ENCODE measurements around the gene C19orf25. TPM values are rescaled to one million over a fixed set of nuclear protein-coding genes. Genes with fewer than 3 reads are reported as not detected.

The C19orf25 gene
- total and polyA plus RNA-seq, 2 of the 13 experiments (the other 11 are each of a cell fraction or from before 2014, with no cell fraction given): 14.2 to 32.4 TPM

GRCh38 chr19:1496714-1497577 is 17.9 kb upstream of the C19orf25 start:
- intact Hi-C loops (cut with micrococcal nuclease; ENCODE audit: unreplicated experiment) (no loop called here), in situ Hi-C loops (cut with HindIII; ENCODE audit: extremely low pct_ligation_motif_present, low pct_unique_long_range_greater_than_20kb) (no loop called here)
- POLR2A ChIA-PET: no interaction called here
- BruUV-seq (replicated peaks): no TSS peak
- Histone ChIP-seq H4K20me1 (ENCODE audit: insufficient read depth, low read length) (no peaks in the 10 kb centered on the region), H3K27ac (ENCODE audit: extremely low read length, insufficient read depth, low read length) (no peak overlapping the region), H3K4me2 (ENCODE audit: low read depth, low read length) (no peak overlapping the region), H3K79me2 (ENCODE audit: insufficient read depth, low read length) (peaks cover under 1% of the 10 kb centered on the region), H3K9me3 (ENCODE audit: low read length) (no peaks in the 10 kb centered on the region), H3K4me1 (ENCODE audit: insufficient read depth, low read length) (peaks cover 59% of the 10 kb centered on the region), H3K27me3 (ENCODE audit: control insufficient read depth in 1 of 2, insufficient read depth in 2 of 2, low read length in 2 of 2) (no peaks in the 10 kb centered on the region), H3K36me3 (replicated peaks in 1 of 2; ENCODE audit: control insufficient read depth in 1 of 2, insufficient read depth in 2 of 2, low read length in 2 of 2) (no peaks in the 10 kb centered on the region), H2AFZ (ENCODE audit: low read length) (no peak overlapping the region), H3K4me3 (replicated peaks in 1 of 3; ENCODE audit: insufficient read depth in 1 of 3, low read depth in 2 of 3, low read length in 3 of 3) (no peak overlapping the region), H3K9ac (ENCODE audit: insufficient read depth, low read depth, low read length) (no peak overlapping the region)
- no peak for ATAC-seq
- FAIRE-seq: no peak
- DNase-seq (ENCODE audit: low spot score): no peak
- 91% methylated on average over 16 of the region's 39 CpGs for WGBS (ENCODE audit: low lambda C conversion rate)
- CTCF ChIA-PET (ENCODE audit: low intra/inter-chr PET ratio, low total read pairs): no interaction called here
- TF ChIP-seq, protein P1, sequence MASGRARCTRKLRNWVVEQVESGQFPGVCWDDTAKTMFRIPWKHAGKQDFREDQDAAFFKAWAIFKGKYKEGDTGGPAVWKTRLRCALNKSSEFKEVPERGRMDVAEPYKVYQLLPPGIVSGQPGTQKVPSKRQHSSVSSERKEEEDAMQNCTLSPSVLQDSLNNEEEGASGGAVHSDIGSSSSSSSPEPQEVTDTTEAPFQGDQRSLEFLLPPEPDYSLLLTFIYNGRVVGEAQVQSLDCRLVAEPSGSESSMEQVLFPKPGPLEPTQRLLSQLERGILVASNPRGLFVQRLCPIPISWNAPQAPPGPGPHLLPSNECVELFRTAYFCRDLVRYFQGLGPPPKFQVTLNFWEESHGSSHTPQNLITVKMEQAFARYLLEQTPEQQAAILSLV (CRISPR knock-in tag; IDR thresholded peaks at IDR 0.05; ENCODE audit: borderline replicate concordance): no peak
- TF ChIP-seq POLR2A (IDR thresholded peaks at IDR 0.05; ENCODE audit: insufficient read depth in 1 of 2, low read depth in 2 of 2, low read length in 2 of 2): 0 out of 4 replicates have a peak, but pooled peaks of 1 of the 2 experiments have one; percentile 44
- no peak for TF ChIP-seq ZNF558 (CRISPR knock-in tag; IDR thresholded peaks at IDR 0.05; ENCODE audit: borderline replicate concordance)
- no peak for TF ChIP-seq SKIL (CRISPR knock-in tag; IDR thresholded peaks at IDR 0.05; ENCODE audit: borderline replicate concordance)
- no peak for TF ChIP-seq RFX3 (CRISPR knock-in tag; IDR thresholded peaks at IDR 0.05)
- TF ChIP-seq, protein P2, sequence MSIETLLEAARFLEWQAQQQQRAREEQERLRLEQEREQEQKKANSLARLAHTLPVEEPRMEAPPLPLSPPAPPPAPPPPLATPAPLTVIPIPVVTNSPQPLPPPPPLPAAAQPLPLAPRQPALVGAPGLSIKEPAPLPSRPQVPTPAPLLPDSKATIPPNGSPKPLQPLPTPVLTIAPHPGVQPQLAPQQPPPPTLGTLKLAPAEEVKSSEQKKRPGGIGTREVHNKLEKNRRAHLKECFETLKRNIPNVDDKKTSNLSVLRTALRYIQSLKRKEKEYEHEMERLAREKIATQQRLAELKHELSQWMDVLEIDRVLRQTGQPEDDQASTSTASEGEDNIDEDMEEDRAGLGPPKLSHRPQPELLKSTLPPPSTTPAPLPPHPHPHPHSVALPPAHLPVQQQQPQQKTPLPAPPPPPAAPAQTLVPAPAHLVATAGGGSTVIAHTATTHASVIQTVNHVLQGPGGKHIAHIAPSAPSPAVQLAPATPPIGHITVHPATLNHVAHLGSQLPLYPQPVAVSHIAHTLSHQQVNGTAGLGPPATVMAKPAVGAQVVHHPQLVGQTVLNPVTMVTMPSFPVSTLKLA (IDR thresholded peaks at IDR 0.05): peak; percentile 73
- TF ChIP-seq RAD51 (IDR thresholded peaks at IDR 0.05; ENCODE audit: borderline replicate concordance): no peak
- no peak for TF ChIP-seq SAFB2 (CRISPR knock-in tag; IDR thresholded peaks at IDR 0.05; ENCODE audit: borderline replicate concordance, low read depth)
- TF ChIP-seq TARDBP (CRISPR knock-in tag; IDR thresholded peaks at IDR 0.05): peak; percentile 12; the same call in 1 of the 2 replicates
- TF ChIP-seq ELF3 (CRISPR knock-in tag; IDR thresholded peaks at IDR 0.05): no peak
- TF ChIP-seq, protein P3, sequence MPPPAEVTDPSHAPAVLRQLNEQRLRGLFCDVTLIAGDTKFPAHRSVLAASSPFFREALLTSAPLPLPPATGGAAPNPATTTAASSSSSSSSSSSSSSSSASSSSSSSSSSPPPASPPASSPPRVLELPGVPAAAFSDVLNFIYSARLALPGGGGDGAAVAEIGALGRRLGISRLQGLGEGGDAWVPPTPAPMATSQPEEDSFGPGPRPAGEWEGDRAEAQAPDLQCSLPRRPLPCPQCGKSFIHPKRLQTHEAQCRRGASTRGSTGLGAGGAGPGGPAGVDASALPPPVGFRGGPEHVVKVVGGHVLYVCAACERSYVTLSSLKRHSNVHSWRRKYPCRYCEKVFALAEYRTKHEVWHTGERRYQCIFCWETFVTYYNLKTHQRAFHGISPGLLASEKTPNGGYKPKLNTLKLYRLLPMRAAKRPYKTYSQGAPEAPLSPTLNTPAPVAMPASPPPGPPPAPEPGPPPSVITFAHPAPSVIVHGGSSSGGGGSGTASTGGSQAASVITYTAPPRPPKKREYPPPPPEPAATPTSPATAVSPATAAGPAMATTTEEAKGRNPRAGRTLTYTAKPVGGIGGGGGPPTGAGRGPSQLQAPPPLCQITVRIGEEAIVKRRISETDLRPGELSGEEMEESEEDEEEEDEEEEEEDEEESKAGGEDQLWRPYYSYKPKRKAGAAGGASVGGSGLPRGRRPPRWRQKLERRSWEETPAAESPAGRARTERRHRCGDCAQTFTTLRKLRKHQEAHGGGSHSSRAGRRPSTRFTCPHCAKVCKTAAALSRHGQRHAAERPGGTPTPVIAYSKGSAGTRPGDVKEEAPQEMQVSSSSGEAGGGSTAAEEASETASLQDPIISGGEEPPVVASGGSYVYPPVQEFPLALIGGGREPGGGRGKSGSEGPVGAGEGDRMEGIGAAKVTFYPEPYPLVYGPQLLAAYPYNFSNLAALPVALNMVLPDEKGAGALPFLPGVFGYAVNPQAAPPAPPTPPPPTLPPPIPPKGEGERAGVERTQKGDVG (CRISPR knock-in tag; IDR thresholded peaks at IDR 0.05; ENCODE audit: borderline replicate concordance): no peak
- TF ChIP-seq KLF13 (CRISPR knock-in tag; IDR thresholded peaks at IDR 0.05): no peak
- no peak for TF ChIP-seq ZNF576 (CRISPR knock-in tag; IDR thresholded peaks at IDR 0.05)
